IPS-20b (cell line): ENCODE measurements around the gene RFESD.

Experiments used
- H3K27ac ChIP-seq: one replicate; pipeline ENCODE4 v1.5.1; 2013; ENCODE audit warnings: low read length
- H3K27me3 ChIP-seq: 2 replicates; pipeline ENCODE4 v1.6.1; 2013; ENCODE audit warnings: mild to moderate bottlenecking, low read length, inconsistent platforms; ENCODE audit not compliant: insufficient read depth
- H3K36me3 ChIP-seq: 2 replicates; pipeline ENCODE4 v1.6.1; 2013; ENCODE audit warnings: low read depth, mild to moderate bottlenecking, inconsistent platforms, low read length, moderate library complexity; ENCODE audit not compliant: insufficient read depth
- H3K4me1 ChIP-seq: 2 replicates; pipeline ENCODE4 v1.6.1; 2013; ENCODE audit warnings: mild to moderate bottlenecking, control low read depth, inconsistent platforms, low read length, moderate library complexity; ENCODE audit not compliant: insufficient read depth
- H3K4me3 ChIP-seq: 2 replicates; pipeline ENCODE4 v1.5.1; 2013; ENCODE audit warnings: mild to moderate bottlenecking, low read length, inconsistent platforms
- H3K9ac ChIP-seq: 2 replicates; pipeline ENCODE4 v1.6.1; 2013; ENCODE audit warnings: low read depth, mild to moderate bottlenecking, inconsistent platforms, low read length, moderate library complexity
- H3K9me3 ChIP-seq: 2 replicates; pipeline ENCODE4 v1.6.1; 2013; ENCODE audit warnings: mild to moderate bottlenecking, low read depth, low read length, inconsistent platforms; ENCODE audit not compliant: insufficient read depth

The RFESD gene

DNA sequence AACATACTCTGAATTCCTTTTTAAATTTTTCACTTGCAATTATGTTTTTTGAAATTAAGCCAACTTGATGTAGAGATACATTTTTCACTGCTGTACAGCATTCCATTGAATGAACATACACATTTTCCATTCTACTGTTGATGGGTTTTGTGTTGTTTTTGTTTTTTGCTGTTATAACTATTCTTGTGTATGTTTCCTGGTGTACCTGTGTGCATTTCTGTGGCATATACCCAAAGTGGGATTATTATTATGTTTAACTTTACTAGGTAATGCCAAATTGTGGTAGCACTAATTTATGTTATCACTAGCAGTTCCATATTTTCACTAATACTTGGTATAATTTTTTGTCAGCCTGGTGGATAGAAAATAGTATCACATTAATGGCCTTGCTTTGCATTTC lies 2.7 kb downstream of the RFESD start:
- Histone ChIP-seq H3K9me3 (no peaks in the 10 kb centered on the region), H3K4me1 (no peaks in the 10 kb centered on the region)

DNA sequence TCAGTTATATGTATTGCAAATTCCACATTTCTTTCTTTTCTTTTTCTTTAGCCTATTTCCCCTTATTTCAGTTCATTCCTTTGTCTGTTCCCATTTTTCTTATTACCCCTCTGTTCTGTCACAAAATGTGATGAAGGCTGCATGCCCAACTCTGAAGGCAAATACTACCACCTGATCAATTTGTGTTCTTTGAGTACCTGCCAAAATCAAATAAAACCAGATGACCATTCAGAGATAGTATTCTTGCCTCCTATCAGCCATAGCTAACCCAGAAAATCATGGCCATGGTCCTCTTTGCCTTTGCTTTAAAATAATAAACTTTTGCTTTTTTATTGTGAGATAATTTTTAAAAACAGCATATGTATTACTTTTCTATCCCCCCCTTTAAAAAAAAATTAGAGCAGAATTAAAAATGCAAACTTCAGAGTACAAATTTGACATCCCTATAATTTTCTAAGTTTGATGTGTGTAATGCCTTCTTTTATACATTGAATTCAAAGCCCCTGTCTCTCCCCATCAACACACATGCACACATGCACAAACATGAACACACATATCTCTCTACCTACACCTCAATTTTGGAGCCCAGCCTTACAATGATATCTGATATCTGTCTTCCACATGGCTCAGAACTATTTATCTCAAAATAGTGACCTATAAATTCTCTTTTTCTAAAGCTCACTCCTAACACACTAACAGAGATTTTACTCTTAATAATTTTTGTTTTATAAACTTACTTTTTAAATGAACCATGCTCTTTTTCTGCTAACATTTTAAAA lies 3.5 kb downstream of the RFESD start:
- H3K27me3 ChIP-seq, result no peaks in the 10 kb centered on the region
- no peaks in the 10 kb centered on the region for H3K9me3 ChIP-seq
- H3K9ac ChIP-seq, result no peak overlapping the region
- H3K4me1 ChIP-seq, result no peaks in the 10 kb centered on the region
- no peaks in the 10 kb centered on the region for H3K36me3 ChIP-seq
- no peak overlapping the region for H3K4me3 ChIP-seq
- no peak overlapping the region for H3K27ac ChIP-seq

More for the DNA sequence above, 2.7 kb downstream of the RFESD start:
- Histone ChIP-seq H3K9ac (no peak overlapping the region), H3K36me3 (no peaks in the 10 kb centered on the region), H3K27me3 (no peaks in the 10 kb centered on the region), H3K4me3 (no peak overlapping the region), H3K27ac (no peak overlapping the region)

DNA sequence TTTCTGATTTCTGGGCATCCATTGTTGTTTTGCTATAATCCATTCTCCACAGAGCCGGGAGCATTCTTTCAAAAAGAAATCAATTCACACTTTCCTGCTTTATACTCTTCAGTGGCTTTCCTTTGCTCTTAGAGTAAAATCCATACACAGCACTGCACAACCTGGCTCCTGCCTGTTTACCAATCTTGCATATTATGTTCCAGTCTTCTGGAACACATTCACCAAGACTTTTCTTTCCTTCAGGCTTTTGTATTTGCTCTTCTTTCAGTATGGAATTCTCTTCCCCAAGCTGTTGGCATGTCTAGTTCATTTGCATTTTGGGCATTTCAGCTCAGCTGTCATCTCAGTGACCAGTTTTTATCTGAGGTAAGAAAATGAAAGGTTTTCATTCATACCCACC lies 6.3 kb downstream of the RFESD start:
- Histone ChIP-seq H3K36me3 (no peaks in the 10 kb centered on the region), H3K27ac (no peak overlapping the region), H3K4me3 (no peak overlapping the region), H3K9ac (no peak overlapping the region), H3K4me1 (no peaks in the 10 kb centered on the region), H3K27me3 (no peaks in the 10 kb centered on the region), H3K9me3 (no peaks in the 10 kb centered on the region)

DNA sequence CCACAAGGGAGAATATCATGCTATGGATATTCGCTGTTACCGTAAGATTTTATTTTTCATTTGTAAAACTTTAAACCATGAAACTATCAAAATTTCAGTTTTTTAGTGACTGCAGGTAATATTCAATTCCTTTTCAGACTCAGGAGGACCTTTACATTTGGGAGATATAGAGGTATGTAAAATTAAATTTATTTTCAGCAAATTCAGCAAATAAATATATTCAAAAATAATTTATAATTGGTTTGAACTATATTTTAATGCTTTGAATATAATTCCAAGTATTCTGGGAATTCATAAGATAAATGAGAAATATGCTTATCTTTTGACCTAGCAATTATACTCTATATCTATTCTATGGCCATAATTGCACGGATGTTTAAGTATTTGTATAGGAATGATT lies 7.6 kb downstream of the RFESD start:
- H3K27me3 ChIP-seq, result no peaks in the 10 kb centered on the region
- H3K9me3 ChIP-seq, result no peaks in the 10 kb centered on the region
- H3K4me1 ChIP-seq, result no peaks in the 10 kb centered on the region
- H3K4me3 ChIP-seq, result no peak overlapping the region
- no peak overlapping the region for H3K9ac ChIP-seq
- no peaks in the 10 kb centered on the region for H3K36me3 ChIP-seq
- no peak overlapping the region for H3K27ac ChIP-seq

DNA sequence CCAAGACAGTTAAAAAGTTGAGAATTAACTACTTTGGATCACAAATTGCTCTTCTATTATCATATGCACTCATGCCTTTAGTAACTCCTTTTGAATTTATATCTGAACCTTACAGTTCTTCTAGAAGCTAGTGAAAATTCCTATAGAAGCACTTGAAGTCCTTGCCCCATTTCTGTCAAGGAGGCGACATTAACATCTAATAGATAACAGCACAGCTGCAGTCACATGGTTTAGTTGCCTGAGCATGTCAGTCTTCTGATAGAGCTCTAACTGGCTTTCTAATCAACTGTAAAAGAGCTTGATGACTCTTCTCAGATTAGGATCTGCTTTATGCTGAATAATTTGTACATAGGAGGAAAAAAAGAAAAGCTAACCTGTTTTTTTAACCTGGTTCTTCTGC lies 9.0 kb downstream of the RFESD start:
- no peak overlapping the region for H3K4me3 ChIP-seq
- no peaks in the 10 kb centered on the region for H3K36me3 ChIP-seq
- H3K27ac ChIP-seq, result no peak overlapping the region
- H3K9ac ChIP-seq, result no peak overlapping the region
- no peaks in the 10 kb centered on the region for H3K9me3 ChIP-seq
- H3K4me1 ChIP-seq, result no peaks in the 10 kb centered on the region
- H3K27me3 ChIP-seq, result no peaks in the 10 kb centered on the region

DNA sequence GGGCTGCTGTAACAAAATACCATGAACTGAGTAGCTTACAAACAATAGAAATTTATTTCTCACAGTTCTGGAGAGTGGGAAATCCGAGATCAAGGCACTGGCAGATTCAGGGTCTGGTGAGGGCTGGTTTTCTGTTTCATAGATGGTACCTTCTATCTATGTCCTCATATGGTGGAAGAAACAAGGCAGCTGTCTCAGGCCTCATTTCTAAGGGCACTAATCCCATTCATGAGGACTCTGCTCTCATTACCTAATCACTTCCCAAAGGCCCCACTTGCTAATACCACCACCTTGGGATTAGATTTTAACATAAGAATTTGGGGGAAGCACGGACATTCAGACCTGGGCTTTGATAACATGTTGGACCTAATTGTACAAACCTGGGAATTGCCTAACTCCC lies 13.5 kb downstream of the RFESD start:
- no peaks in the 10 kb centered on the region for H3K4me1 ChIP-seq
- H3K27me3 ChIP-seq, result no peaks in the 10 kb centered on the region
- H3K36me3 ChIP-seq, result no peaks in the 10 kb centered on the region
- H3K9ac ChIP-seq, result no peak overlapping the region
- H3K9me3 ChIP-seq, result no peaks in the 10 kb centered on the region
- H3K4me3 ChIP-seq, result no peak overlapping the region
- H3K27ac ChIP-seq, result no peak overlapping the region

DNA sequence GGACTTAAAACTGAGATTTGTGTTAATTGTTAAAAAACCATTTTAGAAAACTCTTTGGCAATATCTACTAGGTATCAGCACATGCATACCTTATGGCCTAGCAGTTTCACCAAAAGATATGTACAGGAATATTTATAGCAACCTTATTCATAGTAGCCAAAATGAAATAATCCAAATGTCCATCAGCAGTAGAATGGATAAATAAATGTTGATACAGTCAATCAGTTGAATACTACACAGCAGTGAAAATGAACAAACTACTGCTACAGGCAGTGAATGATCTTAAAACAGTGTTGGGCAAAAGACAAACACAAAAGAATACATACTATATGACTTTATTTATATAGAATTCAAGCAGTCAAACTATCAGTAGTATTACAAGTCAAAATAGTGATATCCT lies 16.4 kb downstream of the RFESD start:
- Histone ChIP-seq H3K9me3 (no peaks in the 10 kb centered on the region), H3K4me1 (no peaks in the 10 kb centered on the region), H3K27ac (no peak overlapping the region), H3K4me3 (no peak overlapping the region), H3K27me3 (no peaks in the 10 kb centered on the region), H3K9ac (no peak overlapping the region), H3K36me3 (no peaks in the 10 kb centered on the region)

DNA sequence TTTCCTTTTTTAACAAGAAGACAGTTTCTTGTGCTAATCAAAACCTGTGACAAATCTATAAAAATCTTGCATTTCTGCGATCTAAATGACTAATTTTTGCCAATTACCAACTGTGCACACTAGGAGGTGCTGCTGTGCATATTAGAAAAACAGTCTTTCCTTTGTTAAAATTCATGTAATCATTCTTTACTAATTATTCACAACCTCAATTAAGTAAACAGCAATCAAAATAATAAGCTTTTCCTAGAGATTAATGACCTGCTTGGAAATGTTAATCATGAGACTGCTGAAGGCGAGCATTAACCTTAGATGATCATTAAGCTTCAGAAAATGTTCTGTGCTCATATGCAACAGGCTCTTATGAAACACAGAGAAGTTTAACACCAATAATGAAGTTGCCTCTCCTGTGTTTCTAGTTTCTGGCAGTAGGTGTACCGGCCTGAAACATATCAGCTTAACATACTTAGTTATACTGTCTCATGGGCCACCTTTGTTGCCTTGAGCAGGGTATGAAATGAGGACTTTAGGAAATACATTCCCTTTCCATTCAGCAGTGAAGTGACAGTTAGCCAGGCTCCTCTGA lies 17.7 kb downstream of the RFESD start:
- no peaks in the 10 kb centered on the region for H3K27me3 ChIP-seq
- no peaks in the 10 kb centered on the region for H3K36me3 ChIP-seq
- no peak overlapping the region for H3K9ac ChIP-seq

DNA sequence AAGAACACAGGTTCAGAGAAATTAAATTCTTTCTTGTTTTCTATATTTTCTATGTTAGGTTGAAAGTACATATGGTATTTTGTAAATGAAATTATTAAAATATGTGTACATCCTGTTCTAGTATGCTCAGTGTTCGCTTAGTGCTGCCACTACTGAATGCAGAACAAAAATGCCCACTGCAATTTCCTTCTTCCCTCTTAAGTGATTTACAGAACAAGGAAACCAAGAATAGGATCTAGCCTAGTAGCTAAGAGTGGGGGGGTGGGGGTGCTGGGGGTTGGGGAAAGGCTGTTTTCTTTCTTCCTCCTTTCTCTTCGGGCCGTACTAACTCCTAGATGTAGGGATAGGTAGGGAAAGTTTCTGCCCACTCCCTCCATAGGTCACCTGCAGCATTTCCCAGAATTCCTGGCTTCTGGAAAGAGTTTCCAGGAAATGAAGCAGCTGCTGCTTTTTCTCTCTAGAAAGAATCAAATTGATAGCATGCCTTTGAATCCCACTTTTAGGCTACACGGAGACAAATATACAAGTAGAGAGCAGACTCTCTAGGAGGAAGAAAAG lies 20.6 kb downstream of the RFESD start:
- no peaks in the 10 kb centered on the region for H3K9me3 ChIP-seq
- H3K4me1 ChIP-seq, result no peaks in the 10 kb centered on the region
- H3K4me3 ChIP-seq, result no peak overlapping the region
- no peaks in the 10 kb centered on the region for H3K36me3 ChIP-seq
- no peak overlapping the region for H3K27ac ChIP-seq
- no peak overlapping the region for H3K9ac ChIP-seq
- H3K27me3 ChIP-seq, result no peaks in the 10 kb centered on the region

More for the DNA sequence above, 17.7 kb downstream of the RFESD start:
- H3K4me3 ChIP-seq, result no peak overlapping the region
- H3K9me3 ChIP-seq, result no peaks in the 10 kb centered on the region
- no peak overlapping the region for H3K27ac ChIP-seq
- no peaks in the 10 kb centered on the region for H3K4me1 ChIP-seq

DNA sequence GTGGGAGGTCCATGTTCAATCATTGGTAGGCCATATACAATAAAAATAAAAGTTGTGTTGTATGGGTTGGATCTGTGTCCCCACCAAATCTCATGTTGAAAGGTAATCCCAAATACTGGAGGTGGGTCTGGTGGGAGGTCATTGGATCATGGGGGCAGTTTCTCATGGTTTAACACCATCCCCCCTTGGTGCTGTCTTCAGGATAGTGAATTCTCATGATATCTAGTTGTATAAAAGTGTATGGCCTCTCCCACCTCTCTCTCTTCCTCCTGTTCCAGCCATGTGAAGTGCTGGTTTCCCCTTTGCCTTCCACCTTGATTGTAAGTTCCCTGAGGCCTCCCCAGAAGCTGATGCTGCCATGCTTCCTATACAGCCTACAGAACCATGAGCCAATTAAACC lies 21.1 kb downstream of the RFESD start:
- no peaks in the 10 kb centered on the region for H3K27me3 ChIP-seq
- H3K27ac ChIP-seq, result no peak overlapping the region
- no peak overlapping the region for H3K9ac ChIP-seq
- H3K4me3 ChIP-seq, result no peak overlapping the region
- no peaks in the 10 kb centered on the region for H3K4me1 ChIP-seq
- no peaks in the 10 kb centered on the region for H3K36me3 ChIP-seq
- no peaks in the 10 kb centered on the region for H3K9me3 ChIP-seq

DNA sequence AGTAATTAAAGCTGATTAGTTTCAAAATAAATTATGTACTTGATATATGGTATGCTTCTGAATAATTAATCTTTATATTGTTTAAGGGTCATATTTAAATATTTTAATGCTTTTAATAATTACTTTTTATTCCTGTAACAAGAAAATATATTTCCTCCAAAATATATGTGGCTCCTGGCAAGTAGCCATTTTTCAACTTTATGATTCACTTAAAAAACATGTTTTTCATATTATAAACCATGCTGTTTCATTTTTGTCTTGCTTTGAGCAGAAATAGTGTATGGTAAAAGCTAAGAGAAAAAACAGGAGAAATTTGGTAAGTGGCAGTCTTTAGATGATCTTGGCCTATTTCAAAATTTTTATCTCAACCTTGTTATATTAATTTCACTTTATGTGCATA lies 21.6 kb downstream of the RFESD start:
- H3K27ac ChIP-seq, result no peak overlapping the region
- no peak overlapping the region for H3K4me3 ChIP-seq
- H3K4me1 ChIP-seq, result no peaks in the 10 kb centered on the region
- no peaks in the 10 kb centered on the region for H3K27me3 ChIP-seq
- no peaks in the 10 kb centered on the region for H3K9me3 ChIP-seq
- H3K9ac ChIP-seq, result no peak overlapping the region
- H3K36me3 ChIP-seq, result no peaks in the 10 kb centered on the region

DNA sequence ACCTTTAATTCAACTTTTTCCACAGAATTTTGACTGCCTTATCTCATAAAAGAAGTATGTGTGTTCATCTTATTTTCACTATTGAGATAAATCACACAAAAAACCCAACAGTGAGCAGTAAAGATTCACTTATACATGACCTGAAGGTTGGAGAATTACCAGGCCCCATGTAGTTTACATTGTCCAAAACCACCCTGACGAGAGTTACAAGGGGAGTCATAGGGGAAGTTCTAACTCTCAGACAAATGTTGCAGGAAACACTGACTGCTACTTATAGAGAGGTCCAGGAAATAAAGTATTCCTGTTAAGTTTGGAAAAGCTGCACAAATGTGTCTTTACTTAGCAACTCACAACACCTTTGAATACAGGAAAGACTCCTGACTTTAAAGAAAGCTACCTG lies 22.2 kb downstream of the RFESD start:
- no peaks in the 10 kb centered on the region for H3K9me3 ChIP-seq
- no peaks in the 10 kb centered on the region for H3K4me1 ChIP-seq
- no peaks in the 10 kb centered on the region for H3K27me3 ChIP-seq
- no peaks in the 10 kb centered on the region for H3K36me3 ChIP-seq
- H3K9ac ChIP-seq, result no peak overlapping the region
- no peak overlapping the region for H3K27ac ChIP-seq
- no peak overlapping the region for H3K4me3 ChIP-seq
